Activated CD4-positive, alpha-beta T cell treated with anti-CD3 and anti-CD28 coated beads for 1 hour (primary cell): Measurements from ENCODE around the gene EPS15.
"Not testable (repeated sequence)": the region's sequence is repeated elsewhere in the genome, so short reads cannot be mapped to it uniquely, and the experiment has no call there.

Source experiments
- DNase-seq: peaks from one replicate; pipeline ENCODE4 v3.0.0-alpha.2; 2020

Gene EPS15

GRCh38 chr1:51464828-51465227 is 54.2 kb downstream of the EPS15 start:
- DNase-seq: no peak

- no peak for DNase-seq
Observed at GRCh38 chr1:51463561-51463960, 55.5 kb downstream of the EPS15 start.

GRCh38 chr1:51462289-51462688 is 56.8 kb downstream of the EPS15 start:
- not testable (repeated sequence) for DNase-seq

- no peak for DNase-seq
Observed at GRCh38 chr1:51454554-51454953, 64.5 kb downstream of the EPS15 start.

- DNase-seq: no peak
Observed at GRCh38 chr1:51453010-51453409, 66.1 kb downstream of the EPS15 start.

GRCh38 chr1:51448844-51449454 is 70.1 kb downstream of the EPS15 start:
- not testable (repeated sequence) for DNase-seq

GRCh38 chr1:51445351-51446090 is 73.5 kb downstream of the EPS15 start:
- no peak for DNase-seq

GRCh38 chr1:51444534-51445192 is 74.4 kb downstream of the EPS15 start:
- no peak for DNase-seq

GRCh38 chr1:51444096-51444495 is 75.0 kb downstream of the EPS15 start:
- DNase-seq: no peak

- no peak for DNase-seq
Observed at GRCh38 chr1:51443555-51443954, 75.5 kb downstream of the EPS15 start.

GRCh38 chr1:51442616-51443015 is 76.5 kb downstream of the EPS15 start:
- no peak for DNase-seq

- no peak for DNase-seq
Observed at GRCh38 chr1:51442198-51442597, 76.9 kb downstream of the EPS15 start.

- no peak for DNase-seq
Observed at GRCh38 chr1:51439895-51440294, 79.2 kb downstream of the EPS15 start.

- no peak for DNase-seq
Observed at GRCh38 chr1:51439053-51439452, 80.0 kb downstream of the EPS15 start.

- DNase-seq: not testable (repeated sequence)
Observed at GRCh38 chr1:51437391-51437790, 81.7 kb downstream of the EPS15 start.

- DNase-seq: no peak
Observed at GRCh38 chr1:51435878-51436277, 83.2 kb downstream of the EPS15 start.

- no peak for DNase-seq
Observed at GRCh38 chr1:51433972-51434510, 85.0 kb downstream of the EPS15 start.

GRCh38 chr1:51433269-51433971 is 85.6 kb downstream of the EPS15 start:
- no peak for DNase-seq

GRCh38 chr1:51432146-51432545 is 86.9 kb downstream of the EPS15 start:
- DNase-seq: no peak

GRCh38 chr1:51427438-51427837 is 91.6 kb downstream of the EPS15 start:
- DNase-seq: no peak

- DNase-seq: no peak
Observed at GRCh38 chr1:51425955-51426354, 93.1 kb downstream of the EPS15 start.

GRCh38 chr1:51425273-51425672 is 93.8 kb downstream of the EPS15 start:
- no peak for DNase-seq
